ENCODE measurements around the gene FGD3. TPM values are rescaled to one million over a fixed set of nuclear protein-coding genes. Genes with fewer than 3 reads are reported as not detected.

Gene FGD3
- total and polyA plus RNA-seq, 2 experiments from 2014 or later: not detected

DNA sequence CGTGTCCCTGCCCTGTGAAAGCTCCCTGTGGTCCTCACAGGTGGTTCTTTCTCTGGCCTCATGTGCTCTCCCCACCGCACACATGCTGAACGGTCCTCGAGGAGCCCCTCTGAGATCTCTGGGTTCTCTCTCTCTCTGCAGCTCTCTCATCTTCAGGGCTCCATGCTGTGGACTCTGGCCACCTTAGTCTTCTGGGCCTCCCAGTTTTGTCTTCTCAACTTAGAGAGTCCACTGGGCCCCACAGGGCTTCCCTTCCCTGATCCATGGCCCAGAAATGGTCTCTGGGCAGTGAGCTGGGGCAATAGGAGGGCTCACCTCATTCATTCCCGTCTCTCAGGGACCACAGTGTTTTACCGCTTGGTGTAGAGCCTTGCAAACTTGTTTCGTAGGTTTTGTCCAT is 26.4 kb downstream of the FGD3 start:
- H3K79me2 ChIP-seq (ENCODE audit: insufficient read depth): no peaks in the 10 kb centered on the region
- H3K27ac ChIP-seq: no peak overlapping the region
- H3K9me2 ChIP-seq (ENCODE audit: insufficient read depth): no peaks in the 10 kb centered on the region
- no peak overlapping the region for H3K4me3 ChIP-seq
- H3K4me1 ChIP-seq (ENCODE audit: insufficient read depth): no peaks in the 10 kb centered on the region
- H3K27me3 ChIP-seq (replicated peaks; ENCODE audit: insufficient read depth): no peaks in the 10 kb centered on the region
- in situ Hi-C loops (cut with MboI): no loop called here
- H3F3A ChIP-seq (ENCODE audit: insufficient read depth): no peaks in the 10 kb centered on the region
- 61 to 83% methylated on average over 7 of the region's 7 CpGs for WGBS, 2 experiments (ENCODE audit: low coverage in 1 of 2, low lambda C conversion rate in 2 of 2, missing lambda C conversion rate in 2 of 2)
- H3K9me3 ChIP-seq (ENCODE audit: low read depth): no peaks in the 10 kb centered on the region
- DNase-seq: no peak
- no peak overlapping the region for H2AFZ ChIP-seq
- no peak overlapping the region for H3K4me2 ChIP-seq (ENCODE audit: unreplicated experiment)
- no peaks in the 10 kb centered on the region for H3K36me3 ChIP-seq (ENCODE audit: low read depth)
- H3K9ac ChIP-seq: no peak overlapping the region
- H4K20me1 ChIP-seq (ENCODE audit: insufficient read depth): no peaks in the 10 kb centered on the region
- TF ChIP-seq EZH2 (IDR thresholded peaks at IDR 0.05; ENCODE audit: insufficient read depth, poor library complexity, severe bottlenecking): no peak
- TF ChIP-seq EZH2phosphoT487 (IDR thresholded peaks at IDR 0.05; ENCODE audit: insufficient read depth, low read depth): no peak

DNA sequence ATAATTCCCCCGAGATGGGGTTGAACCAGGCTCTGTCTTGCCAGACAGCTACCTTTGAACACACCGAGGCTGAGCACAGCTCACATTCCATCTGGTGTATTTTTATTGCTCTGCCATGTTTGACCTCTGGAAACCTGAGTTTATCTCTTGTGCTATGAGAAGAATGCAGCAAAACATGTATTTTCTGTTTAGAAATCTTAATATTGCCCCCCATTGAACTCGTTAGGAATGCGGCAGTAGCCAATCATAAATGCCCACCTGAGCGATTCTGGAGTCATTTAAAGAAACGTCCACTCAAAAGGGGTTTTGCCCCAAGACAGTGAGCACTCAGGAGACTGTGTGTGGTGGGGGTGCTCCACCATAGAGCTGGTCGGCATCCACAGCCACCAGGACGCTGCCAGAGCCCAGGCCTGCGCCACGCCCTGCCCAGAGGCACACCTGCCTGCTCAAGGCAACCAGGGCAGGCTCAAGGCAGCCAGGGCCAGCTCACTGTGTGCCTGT is 26.9 kb downstream of the FGD3 start:
- H3K27me3 ChIP-seq (replicated peaks; ENCODE audit: insufficient read depth): no peaks in the 10 kb centered on the region
- H3F3A ChIP-seq (ENCODE audit: insufficient read depth): no peaks in the 10 kb centered on the region
- H3K79me2 ChIP-seq (ENCODE audit: insufficient read depth): no peaks in the 10 kb centered on the region
- TF ChIP-seq EZH2 (IDR thresholded peaks at IDR 0.05; ENCODE audit: insufficient read depth, poor library complexity, severe bottlenecking): no peak
- TF ChIP-seq EZH2phosphoT487 (IDR thresholded peaks at IDR 0.05; ENCODE audit: insufficient read depth, low read depth): no peak
- H3K9me3 ChIP-seq (ENCODE audit: low read depth): no peaks in the 10 kb centered on the region
- no peak overlapping the region for H3K4me3 ChIP-seq
- no peaks in the 10 kb centered on the region for H3K36me3 ChIP-seq (ENCODE audit: low read depth)
- DNase-seq: no peak
- no peak overlapping the region for H3K9ac ChIP-seq
- H3K4me2 ChIP-seq (ENCODE audit: unreplicated experiment): no peak overlapping the region
- 50 to 58% methylated on average over 10 of the region's 10 CpGs for WGBS, 2 experiments (ENCODE audit: low coverage in 1 of 2, low lambda C conversion rate in 2 of 2, missing lambda C conversion rate in 2 of 2)
- H4K20me1 ChIP-seq (ENCODE audit: insufficient read depth): no peaks in the 10 kb centered on the region
- no peaks in the 10 kb centered on the region for H3K9me2 ChIP-seq (ENCODE audit: insufficient read depth)
- in situ Hi-C loops (cut with MboI): no loop called here
- no peak overlapping the region for H3K27ac ChIP-seq
- no peaks in the 10 kb centered on the region for H3K4me1 ChIP-seq (ENCODE audit: insufficient read depth)
- H2AFZ ChIP-seq: no peak overlapping the region

DNA sequence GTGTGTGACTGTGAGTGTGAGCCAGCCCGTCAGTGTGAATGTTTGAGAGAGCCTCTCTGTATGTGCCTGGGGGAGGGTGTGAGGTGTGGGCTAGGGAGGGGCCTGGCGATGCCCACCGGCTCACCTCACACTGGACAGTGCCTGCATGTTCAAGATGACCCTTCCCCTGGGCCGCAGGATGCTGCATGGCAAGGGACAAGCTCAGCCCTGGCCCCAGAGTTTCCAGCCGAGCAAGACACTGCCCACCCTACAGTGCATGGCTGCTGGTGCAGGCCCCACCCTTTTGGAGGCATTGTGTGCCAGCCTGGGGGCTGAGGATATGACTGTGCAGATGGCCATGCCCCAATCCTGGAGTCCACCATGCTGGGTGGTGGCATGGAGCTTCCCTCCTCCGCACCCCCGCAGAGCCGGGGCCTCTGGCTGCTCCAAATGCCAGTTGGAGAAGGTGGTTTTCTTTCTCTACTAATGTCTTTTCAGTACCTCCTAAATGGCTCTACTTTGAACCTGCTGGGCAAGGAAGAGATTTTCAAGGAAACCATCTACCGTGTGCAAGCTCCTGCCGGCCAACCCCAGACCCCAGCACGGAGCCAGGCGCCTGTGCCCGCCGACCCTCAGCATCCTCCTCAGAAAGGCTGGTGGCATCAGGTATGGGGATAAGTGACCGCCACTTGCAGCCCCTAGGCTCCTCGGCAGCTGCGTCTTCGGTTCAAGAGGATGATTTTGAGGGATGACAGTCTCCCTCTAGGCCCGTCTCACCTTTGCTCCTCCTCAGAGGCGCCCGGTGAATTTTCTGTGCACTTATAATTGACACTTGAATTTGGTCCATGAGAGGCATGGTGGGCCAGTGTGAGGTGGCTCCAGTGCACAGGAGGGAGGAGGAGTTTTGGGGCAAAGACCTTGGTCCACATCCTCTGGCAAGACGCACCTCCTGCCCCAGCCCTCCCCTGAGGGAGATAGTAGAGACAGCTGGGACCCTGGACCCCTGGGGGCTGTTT is 27.7 kb downstream of the FGD3 start:
- in situ Hi-C loops (cut with MboI): no loop called here
- Histone ChIP-seq H2AFZ (no peak overlapping the region), H3K4me1 (ENCODE audit: insufficient read depth) (no peaks in the 10 kb centered on the region), H3K79me2 (ENCODE audit: insufficient read depth) (no peaks in the 10 kb centered on the region), H3K27me3 (replicated peaks; ENCODE audit: insufficient read depth) (no peaks in the 10 kb centered on the region), H3K9ac (no peak overlapping the region), H3K36me3 (ENCODE audit: low read depth) (no peaks in the 10 kb centered on the region), H3K4me3 (no peak overlapping the region), H4K20me1 (ENCODE audit: insufficient read depth) (no peaks in the 10 kb centered on the region), H3K9me2 (ENCODE audit: insufficient read depth) (no peaks in the 10 kb centered on the region), H3K4me2 (ENCODE audit: unreplicated experiment) (no peak overlapping the region), H3F3A (ENCODE audit: insufficient read depth) (no peaks in the 10 kb centered on the region), H3K27ac (no peak overlapping the region), H3K9me3 (ENCODE audit: low read depth) (no peaks in the 10 kb centered on the region)
- no peak for TF ChIP-seq EZH2 (IDR thresholded peaks at IDR 0.05; ENCODE audit: insufficient read depth, poor library complexity, severe bottlenecking)
- no peak for TF ChIP-seq EZH2phosphoT487 (IDR thresholded peaks at IDR 0.05; ENCODE audit: insufficient read depth, low read depth)
- WGBS, 2 experiments (ENCODE audit: low coverage in 1 of 2, low lambda C conversion rate in 2 of 2, missing lambda C conversion rate in 2 of 2): 71 to 74% methylated on average over 21 to 22 of the region's 22 CpGs
- no peak for DNase-seq

DNA sequence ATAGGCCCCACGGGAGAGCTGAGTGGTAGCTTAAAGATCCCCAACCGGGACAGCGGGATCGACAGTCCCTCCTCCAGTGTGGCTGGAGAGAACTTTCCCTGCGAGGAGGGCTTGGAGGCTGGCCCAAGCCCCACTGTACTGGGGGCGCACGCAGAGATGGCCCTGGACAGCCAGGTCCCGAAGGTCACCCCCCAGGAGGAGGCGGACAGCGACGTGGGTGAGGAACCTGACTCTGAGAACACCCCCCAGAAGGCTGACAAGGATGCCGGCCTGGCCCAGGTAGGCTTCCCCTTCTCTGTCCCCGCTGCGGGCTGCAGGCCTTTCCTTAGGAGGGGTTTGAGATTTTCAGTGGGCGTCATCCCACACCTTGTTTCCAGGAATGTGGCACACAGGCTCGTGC is 29.1 kb downstream of the FGD3 start:
- H3K4me3 ChIP-seq: no peak overlapping the region
- no peaks in the 10 kb centered on the region for H3K27me3 ChIP-seq (replicated peaks; ENCODE audit: insufficient read depth)
- H3K9me2 ChIP-seq (ENCODE audit: insufficient read depth): no peaks in the 10 kb centered on the region
- H3K27ac ChIP-seq: no peak overlapping the region
- H3K4me2 ChIP-seq (ENCODE audit: unreplicated experiment): no peak overlapping the region
- no peaks in the 10 kb centered on the region for H3K79me2 ChIP-seq (ENCODE audit: insufficient read depth)
- TF ChIP-seq EZH2 (IDR thresholded peaks at IDR 0.05; ENCODE audit: insufficient read depth, poor library complexity, severe bottlenecking): no peak
- TF ChIP-seq EZH2phosphoT487 (IDR thresholded peaks at IDR 0.05; ENCODE audit: insufficient read depth, low read depth): no peak
- no peaks in the 10 kb centered on the region for H3F3A ChIP-seq (ENCODE audit: insufficient read depth)
- no peak overlapping the region for H2AFZ ChIP-seq
- no peaks in the 10 kb centered on the region for H3K9me3 ChIP-seq (ENCODE audit: low read depth)
- H3K4me1 ChIP-seq (ENCODE audit: insufficient read depth): no peaks in the 10 kb centered on the region
- in situ Hi-C loops (cut with MboI): no loop called here
- 66 to 76% methylated on average over 14 to 16 of the region's 16 CpGs for WGBS, 2 experiments (ENCODE audit: low coverage in 1 of 2, low lambda C conversion rate in 2 of 2, missing lambda C conversion rate in 2 of 2)
- H3K9ac ChIP-seq: no peak overlapping the region
- no peaks in the 10 kb centered on the region for H4K20me1 ChIP-seq (ENCODE audit: insufficient read depth)
- no peak for DNase-seq
- H3K36me3 ChIP-seq (ENCODE audit: low read depth): no peaks in the 10 kb centered on the region
